Suprapubic skin (tissue), 4 donors: Measurements from ENCODE around the gene STIM2.
"Not testable (repeated sequence)": the region's sequence is repeated elsewhere in the genome, so short reads cannot be mapped to it uniquely, and the experiment has no call there.

Experiments used
- CTCF ChIP-seq, 2 donors: fragments of 200-600 bp in 1 of 2; fragments of 450-650 bp in 1 of 2; sonication (generic) in 1 of 2; IDR thresholded peaks; one replicate each; pipeline ENCODE4 v1.5.1; 2016 to 2019; ENCODE audit warnings: antibody characterized with exemption in 2 of 2, mild to moderate bottlenecking in 1 of 2, moderate library complexity in 1 of 2
- POLR2A ChIP-seq, 2 donors: fragments of 450-650 bp; IDR thresholded peaks; one replicate each; pipeline ENCODE4 v1.6.1; 2017; ENCODE audit warnings: antibody characterized with exemption in 2 of 2, mild to moderate bottlenecking in 2 of 2, moderate library complexity in 2 of 2
- POLR2AphosphoS5 ChIP-seq, 3 donors: sonication (generic); formaldehyde crosslinking; IDR thresholded peaks; one replicate each; pipeline ENCODE4 v1.6.1; 2017; ENCODE audit warnings: antibody characterized with exemption in 3 of 3

- TF ChIP-seq CTCF, POLR2AphosphoS5, POLR2A (IDR thresholded peaks at IDR 0.05): not testable (repeated sequence)
These were observed 115.0 kb downstream of the STIM2 start for GRCh38 chr4:26975464-26976181.
